Immature natural killer cell (primary cell): ENCODE measurements around the gene C1QL3. TPM values are rescaled to one million over a fixed set of nuclear protein-coding genes. Genes with fewer than 3 reads are reported as not detected.

Source experiments
- DNase-seq, 3 donors: peaks; one replicate each; pipeline ENCODE4 v3.0.0; 2022; ENCODE audit warnings: mixed read lengths in 1 of 3
- H3K27ac Mint-ChIP-seq, 6 donors: one replicate each; pipeline ENCODE4 v1.8.0; 2020; ENCODE audit warnings: mixed read lengths in 6 of 6, mild to moderate bottlenecking in 5 of 6, inconsistent platforms in 4 of 6, moderate library complexity in 3 of 6
- H3K27me3 Mint-ChIP-seq, 3 donors: one replicate each; pipeline ENCODE4 v1.8.0; 2020 to 2021; ENCODE audit warnings: low read depth in 3 of 3, mild to moderate bottlenecking in 3 of 3, mixed read lengths in 3 of 3, moderate library complexity in 3 of 3, inconsistent platforms in 1 of 3
- H3K36me3 Mint-ChIP-seq, 3 donors: one replicate each; pipeline ENCODE4 v1.8.0; 2020; ENCODE audit warnings: mixed read lengths in 3 of 3, inconsistent platforms in 2 of 3, mild to moderate bottlenecking in 2 of 3
- H3K4me1 Mint-ChIP-seq, 2 donors: one replicate each; pipeline ENCODE4 v1.8.0; 2020; ENCODE audit warnings: inconsistent platforms in 2 of 2, mild to moderate bottlenecking in 2 of 2, mixed read lengths in 2 of 2, moderate library complexity in 1 of 2
- H3K4me3 Mint-ChIP-seq, 5 donors: one replicate each; pipeline ENCODE4 v1.8.0; 2020; ENCODE audit warnings: mild to moderate bottlenecking in 5 of 5, mixed read lengths in 5 of 5, inconsistent platforms in 3 of 5, moderate library complexity in 3 of 5
- H3K9me3 Mint-ChIP-seq, 6 donors: one replicate each; pipeline ENCODE4 v1.8.0; 2020; ENCODE audit warnings: mild to moderate bottlenecking in 6 of 6, mixed read lengths in 6 of 6, inconsistent platforms in 4 of 6, moderate library complexity in 3 of 6
- polyA plus RNA-seq, 3 donors: library from polyadenylated mRNA; unstranded; fragments of 300-500 nt; fragmentation: Illumina TruSeq; gene quantifications; one replicate each; pipeline ENCODE4 v1.2.3, GENCODE V29; 2021

C1QL3 gene
- polyA plus RNA-seq, 3 donors from 2014 or later: 0.49 TPM; not detected in 2

DNA sequence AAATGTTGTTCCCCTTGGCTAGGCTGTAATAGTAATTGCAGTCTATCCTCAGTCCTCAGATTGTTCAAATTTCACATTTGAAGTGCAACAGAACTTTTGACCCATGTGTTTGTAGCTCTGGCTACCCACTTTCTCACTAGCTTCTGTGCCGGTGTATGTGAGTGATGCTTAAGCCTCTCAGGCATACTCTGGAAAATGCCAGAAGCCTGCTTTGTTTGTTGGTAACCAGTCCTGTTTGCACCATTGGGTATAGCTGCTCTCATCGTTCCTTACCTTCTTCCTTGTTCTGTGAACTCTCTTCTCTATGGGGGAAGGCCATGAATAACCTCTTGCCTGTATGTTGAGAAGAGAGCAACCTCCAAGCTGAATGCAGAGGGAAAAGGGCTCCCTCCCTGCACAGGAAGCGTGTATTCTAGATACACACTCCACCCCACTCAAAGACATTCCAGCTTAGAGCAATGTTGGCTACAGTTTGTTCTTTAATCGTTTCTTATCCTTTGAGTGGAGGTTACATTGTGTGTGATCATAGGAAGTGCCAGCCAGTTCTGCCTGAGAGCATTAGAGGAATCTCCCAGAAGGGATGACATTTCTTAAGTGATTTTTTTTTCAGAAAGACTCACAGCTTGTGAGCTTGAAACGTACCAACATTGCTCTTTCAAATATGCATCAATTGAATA, 40.5 kb downstream of the C1QL3 start:
- H3K9me3 Mint-ChIP-seq: no peaks in the 10 kb centered on the region
- peak overlapping the region in 4 of 6 donors; percentile 22 to 64 (median 44) for H3K27ac Mint-ChIP-seq
- peaks cover 0 to 14% of the 10 kb centered on the region in 2 donors for H3K4me1 Mint-ChIP-seq
- H3K4me3 Mint-ChIP-seq: no peak overlapping the region
- H3K36me3 Mint-ChIP-seq: peaks cover under 1 to 8% (median 5%) of the 10 kb centered on the region in 3 donors
- H3K27me3 Mint-ChIP-seq: no peaks in the 10 kb centered on the region
- no peak for DNase-seq

GRCh38 chr10:16478801-16479200, 42.9 kb downstream of the C1QL3 start:
- Mint-ChIP-seq H3K27me3 (no peaks in the 10 kb centered on the region), H3K36me3 (peaks cover 0 to 11% (median 3%) of the 10 kb centered on the region in 3 donors), H3K27ac (no peak overlapping the region), H3K4me3 (no peak overlapping the region), H3K9me3 (no peaks in the 10 kb centered on the region), H3K4me1 (peaks cover 0 to 7% of the 10 kb centered on the region in 2 donors)
- DNase-seq: no peak

DNA sequence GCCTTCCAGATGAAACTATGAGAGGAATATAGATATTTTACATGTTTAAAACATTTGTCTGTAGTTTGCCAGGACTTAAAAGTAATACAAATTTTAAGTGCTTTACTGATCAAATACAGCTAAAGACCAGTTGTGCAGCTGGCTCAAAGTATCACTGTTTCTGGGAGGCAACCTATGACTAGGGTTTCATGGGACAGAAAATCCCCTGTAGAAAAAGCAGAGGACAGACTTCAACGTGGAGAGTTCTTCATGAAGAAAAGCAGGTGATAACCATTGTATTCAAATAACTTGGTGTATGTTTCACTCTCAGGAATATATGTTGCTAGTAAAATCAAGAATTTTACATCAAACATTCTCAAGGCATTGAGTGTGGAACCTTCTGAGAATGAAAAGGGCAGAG, 43.9 kb downstream of the C1QL3 start:
- no peak for DNase-seq
- no peak overlapping the region for H3K27ac Mint-ChIP-seq
- peaks cover 0 to 15% (median 3%) of the 10 kb centered on the region in 3 donors for H3K36me3 Mint-ChIP-seq
- H3K4me3 Mint-ChIP-seq: no peak overlapping the region
- no peaks in the 10 kb centered on the region for H3K27me3 Mint-ChIP-seq
- peaks cover 4 to 14% of the 10 kb centered on the region in 2 donors for H3K4me1 Mint-ChIP-seq
- no peaks in the 10 kb centered on the region for H3K9me3 Mint-ChIP-seq

DNA sequence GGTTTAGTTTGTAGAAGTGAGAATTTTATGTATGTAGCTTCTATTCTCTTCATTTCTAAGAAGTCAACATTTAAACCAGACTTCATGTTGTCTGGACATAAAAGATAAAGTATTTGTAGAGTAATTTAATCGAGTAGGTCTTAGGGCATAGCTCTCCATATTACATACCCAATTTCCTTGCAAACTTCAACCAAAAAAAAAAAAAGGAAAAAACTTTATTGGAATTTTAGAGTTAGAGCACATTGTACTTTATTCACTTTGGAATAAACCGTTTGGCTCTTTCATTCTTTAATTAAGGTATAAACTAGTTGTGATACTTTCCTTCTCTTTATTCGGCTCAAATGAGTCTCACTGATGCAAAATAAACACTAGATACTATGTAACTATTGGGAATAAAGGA, 48.9 kb downstream of the C1QL3 start:
- H3K36me3 Mint-ChIP-seq: peaks cover 0 to 13% (median 12%) of the 10 kb centered on the region in 3 donors
- H3K9me3 Mint-ChIP-seq: no peaks in the 10 kb centered on the region
- no peaks in the 10 kb centered on the region for H3K27me3 Mint-ChIP-seq
- H3K4me3 Mint-ChIP-seq: no peak overlapping the region
- DNase-seq: no peak
- H3K27ac Mint-ChIP-seq: no peak overlapping the region
- H3K4me1 Mint-ChIP-seq: peaks cover 37 to 45% of the 10 kb centered on the region in 2 donors

- peak; percentile 64 to 65 (median 64) for DNase-seq
- peaks cover under 1 to 15% (median 14%) of the 10 kb centered on the region in 3 donors for H3K36me3 Mint-ChIP-seq
- peak overlapping the region; percentile 68 to 81 (median 78) for H3K4me3 Mint-ChIP-seq
- H3K27me3 Mint-ChIP-seq: no peaks in the 10 kb centered on the region
- H3K27ac Mint-ChIP-seq: peak overlapping the region; percentile 87 to 99 (median 94)
- peaks cover 37 to 51% of the 10 kb centered on the region in 2 donors for H3K4me1 Mint-ChIP-seq
- H3K9me3 Mint-ChIP-seq: no peaks in the 10 kb centered on the region
Observed at GRCh38 chr10:16470747-16471146, 50.9 kb downstream of the C1QL3 start.

GRCh38 chr10:16466001-16466400, 55.7 kb downstream of the C1QL3 start:
- H3K4me3 Mint-ChIP-seq: no peak overlapping the region
- no peaks in the 10 kb centered on the region for H3K9me3 Mint-ChIP-seq
- H3K27me3 Mint-ChIP-seq: peaks cover 0 to 2% (median 0%) of the 10 kb centered on the region in 3 donors
- peaks cover 14 to 20% (median 15%) of the 10 kb centered on the region in 3 donors for H3K36me3 Mint-ChIP-seq
- no peak for DNase-seq
- peaks cover 24 to 42% of the 10 kb centered on the region in 2 donors for H3K4me1 Mint-ChIP-seq
- peak overlapping the region in 2 of 6 donors; percentile 53 to 65 for H3K27ac Mint-ChIP-seq

Other genes with a start within 250 kb of the C1QL3 start
- 10 to 100 TPM; 13.1 to 16.0 (median 13.3) TPM for gene PTER, start 84.9 kb downstream of the C1QL3 start, polyA plus RNA-seq